ENCODE measurements around the gene DCANP1.
A peak's percentile ranks its signal among the peaks of the same experiment; 100 is the strongest.

DCANP1 gene

DNA sequence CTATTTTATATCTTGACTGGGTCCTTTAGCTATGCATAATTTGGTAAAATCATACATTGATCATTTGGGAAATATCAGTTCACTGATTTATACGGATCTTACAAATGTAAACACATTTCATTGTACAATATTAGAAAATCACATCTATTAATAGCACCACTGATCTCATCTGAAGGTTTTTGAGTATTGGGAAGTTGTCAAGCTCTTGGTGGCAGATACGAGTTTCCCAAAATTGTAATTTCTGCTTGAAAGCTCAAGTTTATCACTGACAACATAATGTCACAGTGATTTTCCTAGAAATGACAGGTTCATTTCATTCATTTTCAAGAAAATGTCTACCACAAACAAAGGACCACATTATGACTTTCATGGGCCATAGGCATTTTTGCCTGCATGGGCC is 45.1 kb downstream of the DCANP1 start:
- no peak overlapping the region for H3K27ac ChIP-seq (ENCODE audit: low read length)
- no peaks in the 10 kb centered on the region for H3K36me3 ChIP-seq (ENCODE audit: control insufficient read depth in 2 of 2, insufficient read depth in 2 of 2, low read length in 2 of 2)
- no peaks in the 10 kb centered on the region for H3K27me3 ChIP-seq (ENCODE audit: control insufficient read depth in 1 of 2, insufficient read depth in 2 of 2, low read length in 2 of 2)
- H3K9me3 ChIP-seq (ENCODE audit: control insufficient read depth in 2 of 2, low read length in 2 of 2): no peaks in the 10 kb centered on the region
- no peak overlapping the region for H3K9ac ChIP-seq (ENCODE audit: low read length in 2 of 2)
- H3K4me3 ChIP-seq (ENCODE audit: low read length in 2 of 2): no peak overlapping the region
- peaks cover 17% of the 10 kb centered on the region for H3K4me1 ChIP-seq (ENCODE audit: control insufficient read depth, insufficient read depth, low read length)

DNA sequence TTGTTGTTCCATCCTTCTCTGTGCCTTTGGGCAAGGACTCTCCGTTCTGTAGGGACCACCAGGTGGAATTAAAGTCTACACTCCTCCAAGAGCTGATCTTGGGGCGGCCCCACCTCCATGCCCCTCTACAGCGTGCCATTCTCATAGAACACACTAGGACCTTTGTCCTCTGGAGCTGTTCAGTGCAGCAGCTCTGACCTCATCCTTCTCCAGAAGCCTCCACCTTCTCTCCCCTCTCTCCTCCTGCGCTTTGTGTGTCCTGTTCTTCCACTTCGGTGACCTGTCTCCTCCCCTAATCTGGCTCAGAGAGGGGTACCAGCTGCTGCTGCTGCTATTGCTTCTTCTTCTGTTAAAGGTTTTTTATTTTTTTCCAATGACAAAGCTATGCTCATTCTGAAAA is 46.3 kb downstream of the DCANP1 start:
- Histone ChIP-seq H3K4me1 (ENCODE audit: control insufficient read depth, insufficient read depth, low read length) (peaks cover 26% of the 10 kb centered on the region), H3K9ac (ENCODE audit: low read length in 2 of 2) (no peak overlapping the region), H3K36me3 (ENCODE audit: control insufficient read depth in 2 of 2, insufficient read depth in 2 of 2, low read length in 2 of 2) (no peaks in the 10 kb centered on the region), H3K4me3 (ENCODE audit: low read length in 2 of 2) (no peak overlapping the region), H3K27ac (ENCODE audit: low read length) (no peak overlapping the region), H3K27me3 (ENCODE audit: control insufficient read depth in 1 of 2, insufficient read depth in 2 of 2, low read length in 2 of 2) (no peaks in the 10 kb centered on the region), H3K9me3 (ENCODE audit: control insufficient read depth in 2 of 2, low read length in 2 of 2) (no peaks in the 10 kb centered on the region)

GRCh38 chr5:135399794-135400542 is 47.2 kb downstream of the DCANP1 start:
- peak overlapping the region; percentile 93 for H3K9ac ChIP-seq (ENCODE audit: low read length in 2 of 2)
- H3K27me3 ChIP-seq (ENCODE audit: control insufficient read depth in 1 of 2, insufficient read depth in 2 of 2, low read length in 2 of 2): no peaks in the 10 kb centered on the region
- H3K27ac ChIP-seq (ENCODE audit: low read length): peak overlapping the region; percentile 84
- H3K9me3 ChIP-seq (ENCODE audit: control insufficient read depth in 2 of 2, low read length in 2 of 2): no peaks in the 10 kb centered on the region
- H3K4me3 ChIP-seq (ENCODE audit: low read length in 2 of 2): peak overlapping the region; percentile 49 to 96
- H3K4me1 ChIP-seq (ENCODE audit: control insufficient read depth, insufficient read depth, low read length): peaks cover 32% of the 10 kb centered on the region
- no peaks in the 10 kb centered on the region for H3K36me3 ChIP-seq (ENCODE audit: control insufficient read depth in 2 of 2, insufficient read depth in 2 of 2, low read length in 2 of 2)

GRCh38 chr5:135398855-135399793 is 48.0 kb downstream of the DCANP1 start, which contains the start of gene MACROH2A1:
Gene MACROH2A1, minus strand, starts transcription at chr5:135399231. Its CDS starts 10,138 bp downstream, at chr5:135389093.
- Histone ChIP-seq H3K9ac (ENCODE audit: low read length in 2 of 2) (peak within 1 kb of the TSS; percentile 93), H3K36me3 (ENCODE audit: control insufficient read depth in 2 of 2, insufficient read depth in 2 of 2, low read length in 2 of 2) (no peaks in the 10 kb centered on the region), H3K27me3 (ENCODE audit: control insufficient read depth in 1 of 2, insufficient read depth in 2 of 2, low read length in 2 of 2) (no peaks in the 10 kb centered on the region), H3K27ac (ENCODE audit: low read length) (peak within 1 kb of the TSS; percentile 84), H3K9me3 (ENCODE audit: control insufficient read depth in 2 of 2, low read length in 2 of 2) (no peaks in the 10 kb centered on the region), H3K4me1 (ENCODE audit: control insufficient read depth, insufficient read depth, low read length) (peaks cover 39% of the 10 kb centered on the region), H3K4me3 (ENCODE audit: low read length in 2 of 2) (peak within 1 kb of the TSS; percentile 68 to 96)

GRCh38 chr5:135398160-135398854 is 48.8 kb downstream of the DCANP1 start:
- Histone ChIP-seq H3K4me3 (ENCODE audit: low read length in 2 of 2) (peak overlapping the region; percentile 68 to 96), H3K4me1 (ENCODE audit: control insufficient read depth, insufficient read depth, low read length) (peaks cover 43% of the 10 kb centered on the region), H3K9me3 (ENCODE audit: control insufficient read depth in 2 of 2, low read length in 2 of 2) (no peaks in the 10 kb centered on the region), H3K27ac (ENCODE audit: low read length) (no peak overlapping the region), H3K9ac (ENCODE audit: low read length in 2 of 2) (peak overlapping the region; percentile 81 to 93), H3K36me3 (ENCODE audit: control insufficient read depth in 2 of 2, insufficient read depth in 2 of 2, low read length in 2 of 2) (no peaks in the 10 kb centered on the region), H3K27me3 (ENCODE audit: control insufficient read depth in 1 of 2, insufficient read depth in 2 of 2, low read length in 2 of 2) (no peaks in the 10 kb centered on the region)

GRCh38 chr5:135397084-135397483 is 50.1 kb downstream of the DCANP1 start:
- peaks cover 0 to 4% of the 10 kb centered on the region in 2 donors for H3K36me3 ChIP-seq (ENCODE audit: control insufficient read depth in 2 of 2, insufficient read depth in 2 of 2, low read length in 2 of 2)
- H3K9ac ChIP-seq (ENCODE audit: low read length in 2 of 2): peak overlapping the region in 1 of 2 donors; percentile 93
- no peak overlapping the region for H3K4me3 ChIP-seq (ENCODE audit: low read length in 2 of 2)
- peaks cover 43% of the 10 kb centered on the region for H3K4me1 ChIP-seq (ENCODE audit: control insufficient read depth, insufficient read depth, low read length)
- no peaks in the 10 kb centered on the region for H3K27me3 ChIP-seq (ENCODE audit: control insufficient read depth in 1 of 2, insufficient read depth in 2 of 2, low read length in 2 of 2)
- H3K27ac ChIP-seq (ENCODE audit: low read length): no peak overlapping the region
- H3K9me3 ChIP-seq (ENCODE audit: control insufficient read depth in 2 of 2, low read length in 2 of 2): no peaks in the 10 kb centered on the region

- Histone ChIP-seq H3K9me3 (ENCODE audit: control insufficient read depth in 2 of 2, low read length in 2 of 2) (no peaks in the 10 kb centered on the region), H3K27me3 (ENCODE audit: control insufficient read depth in 1 of 2, insufficient read depth in 2 of 2, low read length in 2 of 2) (no peaks in the 10 kb centered on the region), H3K4me1 (ENCODE audit: control insufficient read depth, insufficient read depth, low read length) (peaks cover 48% of the 10 kb centered on the region), H3K27ac (ENCODE audit: low read length) (no peak overlapping the region), H3K9ac (ENCODE audit: low read length in 2 of 2) (peak overlapping the region in 1 of 2 donors; percentile 29), H3K36me3 (ENCODE audit: control insufficient read depth in 2 of 2, insufficient read depth in 2 of 2, low read length in 2 of 2) (peaks cover 0 to 7% of the 10 kb centered on the region in 2 donors), H3K4me3 (ENCODE audit: low read length in 2 of 2) (no peak overlapping the region)
Measured at GRCh38 chr5:135396459-135397055, 50.6 kb downstream of the DCANP1 start.

DNA sequence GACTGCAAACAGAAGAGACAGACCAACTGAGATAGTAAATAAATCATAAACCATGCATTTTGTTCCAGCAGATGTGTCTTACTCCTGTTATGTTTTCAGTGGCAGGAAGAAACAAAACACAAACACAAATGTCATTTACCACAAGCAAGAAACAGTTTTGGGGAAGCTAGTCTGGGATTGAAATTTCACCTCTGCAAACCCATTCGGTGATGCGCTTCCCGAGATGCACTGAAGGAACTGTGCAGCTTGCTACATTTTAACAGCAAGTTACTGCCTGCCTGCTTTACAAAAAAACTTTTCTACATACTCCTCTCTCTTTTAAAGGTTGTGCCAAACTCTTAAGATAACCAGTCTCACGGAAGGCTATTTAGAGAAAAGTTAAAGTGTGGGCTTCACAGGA is 51.3 kb downstream of the DCANP1 start:
- Histone ChIP-seq H3K4me1 (ENCODE audit: control insufficient read depth, insufficient read depth, low read length) (peaks cover 52% of the 10 kb centered on the region), H3K27me3 (ENCODE audit: control insufficient read depth in 1 of 2, insufficient read depth in 2 of 2, low read length in 2 of 2) (no peaks in the 10 kb centered on the region), H3K9ac (ENCODE audit: low read length in 2 of 2) (no peak overlapping the region), H3K36me3 (ENCODE audit: control insufficient read depth in 2 of 2, insufficient read depth in 2 of 2, low read length in 2 of 2) (peaks cover 0 to 9% of the 10 kb centered on the region in 2 donors), H3K27ac (ENCODE audit: low read length) (no peak overlapping the region), H3K9me3 (ENCODE audit: control insufficient read depth in 2 of 2, low read length in 2 of 2) (no peaks in the 10 kb centered on the region), H3K4me3 (ENCODE audit: low read length in 2 of 2) (no peak overlapping the region)

- H3K9me3 ChIP-seq (ENCODE audit: control insufficient read depth in 2 of 2, low read length in 2 of 2): no peaks in the 10 kb centered on the region
- H3K4me1 ChIP-seq (ENCODE audit: control insufficient read depth, insufficient read depth, low read length): peaks cover 54% of the 10 kb centered on the region
- H3K36me3 ChIP-seq (ENCODE audit: control insufficient read depth in 2 of 2, insufficient read depth in 2 of 2, low read length in 2 of 2): peaks cover 0 to 9% of the 10 kb centered on the region in 2 donors
- H3K4me3 ChIP-seq (ENCODE audit: low read length in 2 of 2): no peak overlapping the region
- no peak overlapping the region for H3K9ac ChIP-seq (ENCODE audit: low read length in 2 of 2)
- no peaks in the 10 kb centered on the region for H3K27me3 ChIP-seq (ENCODE audit: control insufficient read depth in 1 of 2, insufficient read depth in 2 of 2, low read length in 2 of 2)
- H3K27ac ChIP-seq (ENCODE audit: low read length): no peak overlapping the region
Measured at GRCh38 chr5:135395451-135395850, 51.7 kb downstream of the DCANP1 start.

Data from stomach smooth muscle (tissue), 2 donors.